GF-D8 (cell line): Measurements from ENCODE around the gene GDAP1L1.
A peak's percentile ranks its signal among the peaks of the same experiment; 100 is the strongest.
"Not testable (repeated sequence)": the region's sequence is repeated elsewhere in the genome, so short reads cannot be mapped to it uniquely, and the experiment has no call there.

Source experiments
- DNase-seq: peaks from one replicate; lab custom pipeline; 2025; lab: John Stamatoyannopoulos, UW

The GDAP1L1 gene

DNA sequence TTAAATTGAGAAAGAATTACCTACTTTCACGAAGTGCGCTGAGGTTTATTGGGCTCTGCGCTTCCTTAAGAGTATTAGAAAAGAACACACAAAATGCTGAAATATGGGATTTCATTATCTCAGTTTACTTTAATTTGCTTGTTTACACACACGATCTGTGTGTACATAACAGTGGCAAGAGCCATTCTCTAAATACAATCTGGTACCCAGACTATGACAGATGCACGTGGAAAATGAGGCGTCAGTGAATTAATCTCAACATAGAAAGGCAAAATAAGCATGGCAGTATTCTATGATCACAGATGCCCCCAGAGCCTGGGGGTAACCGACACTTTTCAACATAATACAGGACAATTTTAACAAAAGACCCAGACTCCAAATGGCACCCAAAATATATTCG, 55.6 kb downstream of the GDAP1L1 start:
- DNase-seq: no peak

DNA sequence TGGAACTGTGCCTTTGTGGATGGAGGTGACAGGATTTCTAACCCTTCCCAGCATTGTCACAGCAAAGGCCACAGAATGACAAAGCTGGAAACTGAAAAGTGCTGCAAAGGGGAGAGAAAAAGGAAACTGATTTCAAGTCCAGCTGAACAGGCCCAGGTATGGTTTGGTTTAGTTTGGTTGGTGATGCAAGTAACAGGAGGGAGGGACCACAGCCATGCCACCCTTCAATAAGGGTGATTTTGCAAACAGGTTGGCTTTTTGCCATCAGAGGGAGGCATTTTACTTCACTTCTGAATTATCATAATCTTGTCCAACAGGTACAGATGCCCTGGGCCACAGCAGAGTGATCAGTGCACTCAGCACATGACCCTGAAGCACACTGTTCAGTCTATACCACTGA, 57.3 kb downstream of the GDAP1L1 start:
- DNase-seq: no peak

DNA sequence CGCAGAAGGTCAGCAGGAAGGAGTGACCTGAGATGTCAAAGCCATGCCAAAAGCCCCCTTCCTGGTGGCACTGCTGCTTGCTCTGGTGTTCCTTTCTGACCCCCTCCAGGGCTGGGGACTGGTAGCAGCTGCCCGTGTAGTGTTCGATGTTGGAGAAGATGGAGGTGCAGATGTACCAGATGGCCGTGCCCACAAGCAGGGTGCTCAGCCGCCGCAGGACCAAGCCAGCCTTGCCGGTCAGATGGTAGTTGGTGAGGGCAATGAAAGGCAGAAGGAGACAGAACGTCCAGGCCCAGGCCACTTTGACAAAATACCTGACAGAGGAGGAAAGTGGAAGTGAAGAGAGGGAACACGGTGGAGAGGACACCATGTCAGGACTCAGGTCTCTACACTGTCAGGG, 59.8 kb downstream of the GDAP1L1 start:
- DNase-seq: no peak

DNA sequence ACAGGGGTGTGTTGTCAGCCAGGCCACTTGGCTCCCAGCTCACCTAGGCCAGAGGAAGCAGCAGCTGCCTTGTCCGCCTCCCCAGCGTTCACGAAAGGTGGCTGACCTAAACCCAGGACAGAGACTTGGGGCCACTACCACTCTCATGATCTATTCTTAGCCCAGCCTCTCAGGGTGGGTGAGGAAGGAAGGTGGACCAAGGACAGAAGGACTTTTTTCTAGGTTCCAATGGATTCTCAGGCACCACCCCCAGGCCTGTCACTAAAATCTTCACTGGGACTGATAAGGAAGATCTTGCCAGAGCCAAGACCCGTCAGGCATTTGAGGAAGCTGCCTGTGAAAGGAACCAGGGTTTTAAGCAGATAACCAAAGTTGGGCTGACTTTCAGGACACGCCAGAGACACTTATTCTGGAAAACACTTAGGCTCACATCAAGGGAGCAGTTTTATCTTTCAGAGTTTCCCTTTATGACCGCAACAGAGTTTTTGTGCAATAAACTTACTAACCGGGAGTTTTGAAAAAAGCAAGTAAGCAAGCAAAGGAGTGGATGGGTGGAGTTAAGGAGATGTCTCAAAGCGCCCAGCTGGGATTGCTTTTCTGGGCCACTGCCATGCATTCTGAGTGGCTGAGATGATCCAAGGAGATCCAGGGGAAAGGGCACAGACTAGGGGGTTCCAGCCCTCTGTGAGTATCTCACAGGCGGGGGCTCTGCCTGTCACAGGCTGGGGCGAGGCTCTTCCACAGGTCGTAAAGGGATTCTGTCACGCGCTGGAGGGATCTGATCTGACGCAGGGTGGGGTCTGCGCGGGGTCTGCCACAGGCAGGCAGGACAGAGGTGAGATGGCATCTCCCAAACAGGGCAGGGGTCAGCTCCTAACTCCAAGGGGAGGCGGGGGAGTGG, 62.9 kb downstream of the GDAP1L1 start:
- no peak for DNase-seq

DNA sequence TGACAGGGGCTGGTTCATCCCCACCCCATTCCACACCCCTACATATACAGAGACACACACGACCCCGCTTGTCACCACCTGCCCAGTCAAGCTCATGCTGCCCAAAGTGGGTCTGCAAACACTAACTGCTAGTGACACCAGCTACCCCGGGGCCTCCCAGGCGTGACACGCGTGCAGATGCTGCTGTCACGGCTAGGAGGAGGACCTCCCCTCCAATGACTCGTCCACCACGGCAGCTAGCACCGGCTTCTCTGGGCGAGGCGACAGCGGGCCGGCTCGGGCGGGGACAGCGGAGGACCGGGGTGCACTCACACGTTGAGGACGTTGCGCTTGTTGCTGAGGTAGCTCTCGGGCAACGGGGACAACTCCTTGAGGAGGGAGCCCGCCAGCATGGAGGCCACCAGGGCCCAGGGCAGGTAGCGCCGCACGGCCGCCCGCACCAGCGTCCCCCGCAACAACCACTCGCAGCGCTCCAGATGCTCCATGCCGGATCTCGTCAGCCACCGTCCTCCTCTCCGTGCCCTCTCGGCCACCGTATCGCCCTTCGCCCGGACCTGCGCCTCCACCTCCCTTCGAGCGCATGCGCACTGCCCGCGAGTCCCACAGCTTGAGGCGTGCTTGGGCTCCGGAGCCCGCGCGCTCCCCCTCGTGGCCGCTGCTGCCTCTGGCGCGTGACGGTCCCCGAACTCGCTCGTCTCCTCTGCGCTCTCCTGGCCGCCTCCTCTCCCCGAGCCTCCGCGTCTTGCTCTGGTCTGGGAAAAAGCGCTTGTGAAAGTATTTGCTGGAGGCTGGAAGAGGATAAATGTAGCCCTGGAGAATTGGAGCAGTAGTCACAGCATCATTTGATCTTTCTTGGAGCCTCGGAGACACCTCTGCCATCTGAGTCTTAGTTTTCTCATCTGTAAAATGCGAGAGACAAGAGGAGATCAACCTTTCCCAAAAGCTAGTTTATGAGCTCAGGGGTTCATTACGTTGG, 63.8 kb downstream of the GDAP1L1 start, which contains the start of gene FITM2:
TSS of gene FITM2 (minus strand) at position 539 of the 976 bp plus-strand sequence. CDS start at position 485, 54 bp downstream.
- peak; percentile 83 for DNase-seq

DNA sequence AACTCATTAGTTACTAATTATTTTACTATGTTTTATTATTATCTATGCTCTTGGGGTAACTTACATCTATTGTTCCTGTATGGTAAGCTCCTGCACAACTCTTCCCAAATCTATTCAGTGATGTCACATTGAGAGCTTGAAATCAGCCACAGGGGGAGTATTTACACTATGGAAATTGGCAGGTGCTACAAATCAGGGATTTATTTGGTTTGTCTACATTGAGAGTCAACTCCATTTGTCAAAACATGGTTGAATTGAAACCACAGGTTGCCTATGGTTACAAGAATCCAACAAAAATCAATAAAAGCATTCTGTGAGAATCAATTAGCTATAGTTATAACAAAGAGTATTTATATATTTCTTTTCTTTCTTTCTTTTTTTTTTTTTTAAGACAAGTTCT, 67.8 kb downstream of the GDAP1L1 start:
- DNase-seq: no peak

DNA sequence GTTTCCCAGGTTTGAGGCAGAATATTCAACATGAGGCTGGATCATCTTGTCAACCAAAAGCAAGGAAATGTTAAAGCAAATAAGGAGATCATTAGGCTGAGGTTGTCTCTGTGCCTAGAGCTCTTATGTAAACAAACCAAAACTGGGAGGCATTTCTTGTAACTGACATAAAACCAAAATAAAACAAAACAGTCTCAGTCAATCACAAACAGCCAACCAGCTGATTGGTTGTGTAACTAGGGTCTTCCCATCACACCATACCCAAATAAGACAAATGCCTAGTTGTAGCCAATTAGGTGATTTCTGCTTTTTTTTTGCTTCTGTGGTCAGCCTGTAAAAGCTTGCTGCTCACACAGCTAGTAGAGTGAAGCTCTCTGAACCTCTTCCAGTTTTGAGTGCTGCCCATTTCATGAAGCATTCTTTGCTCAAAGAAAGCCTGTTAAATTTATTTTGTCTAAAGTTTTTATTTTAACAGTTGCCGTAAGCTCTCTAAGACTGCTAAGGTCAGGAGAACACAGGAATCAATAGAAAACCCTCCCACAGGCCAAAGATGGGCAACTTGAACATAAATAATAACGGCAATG, 72.8 kb downstream of the GDAP1L1 start:
- DNase-seq: no peak

DNA sequence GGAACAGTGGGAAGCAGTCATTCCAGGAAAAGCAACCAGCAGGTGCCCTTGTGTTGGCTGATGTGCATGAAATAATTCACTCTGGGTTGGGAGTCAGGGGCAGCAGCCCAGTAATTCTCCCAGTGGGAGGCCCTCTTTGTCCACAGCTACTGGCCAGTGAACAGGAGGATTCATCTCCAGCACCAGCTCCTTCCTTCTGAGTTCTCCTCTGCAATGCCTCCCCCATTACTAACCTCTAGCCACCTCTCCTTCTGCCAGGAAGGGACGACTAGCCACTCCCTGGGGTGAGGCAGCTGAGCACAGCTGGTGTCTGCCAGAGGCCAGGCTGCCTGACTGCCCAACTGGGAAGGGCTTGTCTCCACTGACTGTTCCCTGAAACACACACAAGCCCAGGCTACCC, 77.2 kb downstream of the GDAP1L1 start:
- DNase-seq: no peak

DNA sequence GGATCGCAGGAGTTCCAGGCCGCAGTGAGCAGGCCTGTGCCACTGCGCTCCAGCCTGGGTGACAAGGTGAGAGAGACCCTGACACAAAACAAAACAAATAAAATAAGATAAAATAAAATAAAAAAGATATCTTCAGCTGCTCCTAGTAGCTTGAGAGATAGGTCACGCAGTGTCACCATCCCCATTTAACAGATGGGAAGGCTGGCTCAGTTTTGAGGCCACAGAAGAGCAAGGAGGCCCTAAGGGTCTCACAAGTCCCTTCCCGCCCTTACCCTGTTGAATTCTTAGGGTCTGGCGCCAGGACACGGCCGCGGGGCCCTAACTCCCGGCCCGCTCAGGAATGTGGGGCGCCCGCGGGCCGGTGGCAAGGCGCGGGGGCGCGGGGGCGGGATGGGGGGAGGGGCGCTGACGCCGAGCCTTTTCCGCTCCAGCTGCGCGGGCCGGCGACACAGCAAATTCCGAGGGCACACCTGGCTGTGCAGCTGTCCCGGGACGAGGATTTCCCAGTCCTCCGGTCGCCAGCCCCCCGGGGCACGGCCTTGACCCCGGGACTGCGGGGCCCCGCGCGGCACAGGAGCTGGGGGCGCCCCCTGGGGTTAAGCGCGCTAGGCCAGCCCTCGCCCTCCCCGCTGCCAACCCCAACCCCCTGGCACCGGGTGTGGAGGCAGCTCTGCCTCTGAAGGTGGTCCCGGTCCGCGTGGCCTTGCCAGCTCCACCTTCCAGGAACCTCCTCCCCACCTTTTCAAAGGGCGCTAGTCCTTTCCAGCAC, 79.5 kb downstream of the GDAP1L1 start:
- DNase-seq: no peak

DNA sequence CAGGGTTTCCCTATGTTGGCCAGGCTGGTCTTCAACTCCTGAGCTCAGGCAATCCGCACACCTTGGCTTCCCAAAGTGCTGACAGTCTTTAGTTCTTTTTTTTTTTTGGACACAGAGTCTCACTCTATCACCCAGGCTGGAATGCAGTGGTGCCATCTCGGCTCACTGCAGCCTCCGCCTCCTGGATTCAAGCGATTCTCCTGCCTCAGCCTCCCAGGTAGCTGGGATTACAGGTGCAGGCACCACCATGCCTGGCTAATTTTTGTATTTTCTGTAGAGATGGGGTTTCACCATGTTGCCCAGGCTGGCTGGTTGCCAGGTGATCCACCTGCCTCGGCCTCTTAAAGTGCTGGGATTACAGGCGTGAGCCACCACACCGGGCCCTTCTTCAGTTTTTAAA, 80.6 kb downstream of the GDAP1L1 start:
- DNase-seq: not testable (repeated sequence)

DNA sequence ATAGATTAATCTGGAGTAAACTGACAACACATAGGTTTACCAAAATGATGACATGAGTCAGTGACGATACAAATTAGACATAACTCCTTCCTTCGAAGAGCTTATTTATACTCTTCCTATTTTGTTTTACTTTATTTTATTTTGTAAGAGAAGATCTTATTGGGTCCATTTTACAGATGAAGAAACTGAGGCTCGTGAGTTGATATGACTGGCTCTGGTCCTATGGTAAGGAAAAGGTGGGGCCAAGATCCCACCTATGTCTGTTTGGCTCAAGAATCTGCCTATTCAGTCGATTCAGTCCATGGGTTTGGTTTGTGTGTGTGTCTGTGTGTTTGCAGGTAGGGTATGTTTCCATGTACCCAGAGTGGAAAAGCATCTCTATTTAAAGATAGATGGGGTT, 81.3 kb downstream of the GDAP1L1 start:
- no peak for DNase-seq
